Mucosa of descending colon (tissue), 3 donors: ENCODE data around the gene IL1RL2. TPM values are rescaled to one million over a fixed set of nuclear protein-coding genes. Genes with fewer than 3 reads are reported as not detected.

Source experiments
- ATAC-seq: fragments of 200-7000 bp; cut with Tn5 transposase; one replicate; pipeline ENCODE4 v1.9.1; 2020; ENCODE audit warnings: mild to moderate bottlenecking, moderate library complexity
- DNase-seq, 3 donors: peaks; one replicate each; pipeline ENCODE4 v3.0.0-alpha.2; 2020
- H3K36me3 ChIP-seq: fragments of 200-600 bp; one replicate; pipeline ENCODE4 v1.8.0; 2021; ENCODE audit warnings: low read depth, mild to moderate bottlenecking
- H3K4me1 ChIP-seq: fragments of 200-600 bp; one replicate; pipeline ENCODE4 v1.8.0; 2021; ENCODE audit warnings: low read depth, mild to moderate bottlenecking
- H3K4me3 ChIP-seq: fragments of 200-600 bp; one replicate; pipeline ENCODE4 v1.8.0; 2021; ENCODE audit warnings: mild to moderate bottlenecking
- H3K9me3 ChIP-seq: fragments of 200-600 bp; one replicate; pipeline ENCODE4 v1.8.0; 2021; ENCODE audit warnings: mild to moderate bottlenecking
- CTCF ChIP-seq: fragments of 200-600 bp; IDR thresholded peaks from one replicate; pipeline ENCODE4 v1.8.0; 2022; ENCODE audit warnings: antibody characterized with exemption, mild to moderate bottlenecking
- intact Hi-C, 2 donors: fragments of 100-400 bp; cut with DNase I in 1 of 2; cut with micrococcal nuclease in 1 of 2; formaldehyde crosslinking; loops; one replicate each; pipeline versions ENCODE4 v1.11.0 to v1.11.1; 2022; cut with DNase I, micrococcal nuclease
- long read RNA-seq, 2 donors: library from polyadenylated mRNA; unstranded; transcript quantifications; one replicate each; pipeline ENCODE4 v2.0.0, GENCODE V29; 2019 to 2021
- total RNA-seq, 3 donors: library from RNA; stranded (reverse); fragmentation: NEBNext Ultra II Directional in 2 of 3; extraction: Animal tissue kit (Norgen Biotek cat#: 25700) in 2 of 3; gene quantifications; one replicate each; pipeline versions ENCODE4 v1.2.1 to v1.2.4, GENCODE V29; 2021 to 2023
- donor health status: DM: no; HTN: no; CAD: no; lungs with moderate emphysema.
- donor health status: DM: no; HTN: no; CAD: no.
- donor health status: DM: no; HTN: yes; CAD: no.

The IL1RL2 gene
- total RNA-seq = 1 to 10 TPM; 1.5 to 1.7 (median 1.5) TPM
- long read RNA-seq, donor 1, partial matches to known transcripts = 0 of 2 reads
- long read RNA-seq, donor 1, other reads (novel, unspliced or antisense) = 2 of 2 reads
- long read RNA-seq, donor 2 = 0 reads

GRCh38 chr2:102186791-102187495, at the start of gene IL1RL2:
Gene IL1RL2, plus strand, starts transcription at chr2:102187023. Its CDS starts 845 bp downstream, at chr2:102187868.
- peak; percentile 79 for ATAC-seq
- no peaks in the 10 kb centered on the region for H3K36me3 ChIP-seq
- peaks cover 6% of the 10 kb centered on the region for H3K4me1 ChIP-seq
- no peaks in the 10 kb centered on the region for H3K9me3 ChIP-seq
- no peak for TF ChIP-seq CTCF
- peak; percentile 59 to 72 (median 71) for DNase-seq
- intact Hi-C loops = loop anchor here in 1 of 2 donors (10.0 kb wide), 1 partner anchor 58 kb away; no protein-coding TSS in a partner anchor
- peak within 1 kb of the TSS; percentile 9 for H3K4me3 ChIP-seq

- Histone ChIP-seq H3K9me3 (no peaks in the 10 kb centered on the region), H3K36me3 (no peaks in the 10 kb centered on the region), H3K4me1 (no peaks in the 10 kb centered on the region), H3K4me3 (no peak overlapping the region)
- ATAC-seq (no peak), DNase-seq (no peak)
- TF ChIP-seq CTCF = no peak
- intact Hi-C loops = no loop called here
Measured at GRCh38 chr2:102137138-102137537, 49.7 kb upstream of the IL1RL2 start.

DNA sequence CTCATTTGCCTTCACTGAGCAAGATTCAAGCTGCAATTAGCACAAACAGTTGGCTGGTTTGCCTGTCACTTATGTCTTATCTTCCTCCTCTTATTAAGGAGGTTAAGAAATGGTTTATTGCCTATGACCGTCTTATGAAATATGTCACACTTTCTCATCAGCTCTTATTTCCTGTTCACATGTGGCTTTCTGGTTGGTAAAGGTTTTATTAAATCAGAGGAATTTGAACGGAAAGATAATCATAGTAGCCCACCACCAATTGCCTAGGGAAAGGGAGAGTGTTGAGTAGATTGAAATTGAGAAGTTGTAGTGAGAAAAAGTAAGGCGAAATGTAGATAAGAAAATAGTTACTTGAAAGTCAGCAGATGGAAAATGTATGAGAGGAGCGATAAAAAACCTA, 48.5 kb upstream of the IL1RL2 start:
- no peak for DNase-seq
- TF ChIP-seq CTCF = no peak
- Histone ChIP-seq H3K9me3 (no peaks in the 10 kb centered on the region), H3K36me3 (no peaks in the 10 kb centered on the region), H3K4me1 (no peaks in the 10 kb centered on the region), H3K4me3 (no peak overlapping the region)
- intact Hi-C loops = no loop called here
- ATAC-seq = no peak

DNA sequence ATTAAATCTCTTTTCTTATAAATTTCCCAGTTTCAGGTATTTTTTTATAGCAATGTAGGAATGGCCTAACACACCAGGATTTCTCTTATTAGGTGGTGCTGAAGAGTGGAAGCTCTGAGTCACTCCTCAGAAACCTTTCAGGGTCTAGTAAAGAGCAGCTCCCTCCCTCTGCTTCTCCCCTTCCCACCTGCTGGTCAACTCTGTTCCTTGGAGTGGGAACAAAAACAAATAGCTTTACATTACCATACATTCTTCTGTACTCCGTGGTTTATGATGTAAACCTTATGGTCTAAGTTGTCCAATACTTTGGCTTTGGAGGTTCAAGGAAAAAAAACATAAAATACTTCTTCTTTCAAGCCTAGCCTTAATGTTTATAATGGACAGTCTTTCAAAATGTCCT, 47.0 kb upstream of the IL1RL2 start:
- intact Hi-C loops = loop anchor here in 1 of 2 donors (10.0 kb wide), 1 partner anchor 115 kb away; no protein-coding TSS in a partner anchor
- no peak for DNase-seq
- TF ChIP-seq CTCF = no peak

DNA sequence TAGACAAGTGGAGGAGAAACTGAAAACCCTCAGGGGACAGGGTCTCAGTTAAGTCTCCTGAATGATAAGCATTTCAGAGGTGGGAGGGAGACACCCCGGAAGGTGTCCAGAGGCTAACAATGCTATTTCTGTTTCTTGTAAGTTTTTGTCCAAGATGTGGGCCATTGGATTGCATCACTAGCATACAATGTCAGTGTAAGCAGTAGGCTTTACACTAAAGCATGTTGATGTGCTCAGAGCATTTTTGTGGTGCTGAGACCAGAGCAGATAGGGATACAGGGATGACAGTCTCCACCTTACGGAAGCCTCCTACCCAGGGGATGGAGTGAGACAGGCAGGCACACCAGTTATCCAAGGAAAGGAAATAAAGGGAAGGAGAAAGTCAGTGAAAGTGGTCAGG, 46.4 kb upstream of the IL1RL2 start:
- TF ChIP-seq CTCF = no peak
- intact Hi-C loops = loop anchor here in 1 of 2 donors (10.0 kb wide), 1 partner anchor 116 kb away; no protein-coding TSS in a partner anchor
- H3K9me3 ChIP-seq = no peaks in the 10 kb centered on the region

More for the DNA sequence above, 47.0 kb upstream of the IL1RL2 start:
- no peaks in the 10 kb centered on the region for H3K36me3 ChIP-seq
- ATAC-seq = no peak
- H3K4me3 ChIP-seq = no peak overlapping the region
- H3K9me3 ChIP-seq = no peaks in the 10 kb centered on the region
- no peaks in the 10 kb centered on the region for H3K4me1 ChIP-seq

More for the DNA sequence above, 46.4 kb upstream of the IL1RL2 start:
- DNase-seq (no peak), ATAC-seq (no peak)
- no peaks in the 10 kb centered on the region for H3K36me3 ChIP-seq
- no peak overlapping the region for H3K4me3 ChIP-seq
- no peaks in the 10 kb centered on the region for H3K4me1 ChIP-seq
